ENCODE results near the gene NRM. TPM values are rescaled to one million over a fixed set of nuclear protein-coding genes. Genes with fewer than 3 reads are reported as not detected.
A peak's percentile ranks its signal among the peaks of the same experiment; 100 is the strongest.

The NRM gene
- total RNA-seq, 1 experiment from 2014 or later = 5.3 TPM

DNA sequence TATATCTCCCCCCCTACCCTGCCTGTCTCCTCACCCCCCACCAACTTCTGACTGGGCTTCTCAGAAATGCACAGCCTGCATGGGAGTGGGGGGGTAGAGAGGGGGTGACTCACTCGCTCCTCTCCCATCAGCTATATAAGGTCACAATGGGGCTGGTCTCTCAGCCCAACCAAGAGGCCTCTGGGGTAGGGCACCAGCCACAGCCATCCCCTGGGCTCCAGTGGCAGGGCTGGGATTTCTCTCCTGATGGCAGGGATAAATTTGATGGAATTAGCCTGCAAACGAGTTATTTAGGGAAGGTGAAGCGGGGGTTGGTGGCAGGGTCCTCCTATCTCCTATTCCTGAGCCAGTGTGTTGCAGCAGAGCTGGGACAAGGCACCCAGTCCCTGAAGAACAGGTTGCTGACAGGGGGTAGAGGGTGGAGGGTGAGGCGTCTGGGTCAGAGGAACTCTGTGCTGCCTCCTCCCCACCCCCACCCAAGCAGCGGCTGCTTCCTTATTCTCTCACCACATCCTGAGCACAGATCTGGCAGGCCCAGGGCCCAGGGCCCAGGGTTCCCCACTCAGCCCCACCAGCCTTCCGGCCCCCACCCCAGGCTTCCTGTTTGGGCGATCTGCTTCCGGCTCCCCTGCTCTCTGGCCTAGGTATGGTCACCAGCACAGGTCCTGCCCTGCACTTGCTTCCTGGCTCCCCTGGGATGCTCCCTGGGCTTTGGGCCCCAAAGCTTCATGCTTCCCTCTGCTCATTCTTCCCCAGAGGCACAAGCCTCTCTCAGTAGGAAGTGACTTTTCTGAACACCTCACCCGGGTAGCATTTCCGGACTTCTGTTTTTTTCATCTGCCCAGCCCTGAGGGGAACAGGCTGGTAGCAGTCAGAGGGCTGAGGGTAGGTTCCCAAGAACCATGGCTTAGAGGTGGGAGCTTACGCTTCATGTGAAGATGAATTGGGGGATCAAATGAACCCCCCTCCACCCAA lies 8.4 kb downstream of the NRM start:
- Mint-ChIP-seq H3K4me1 (ENCODE audit: insufficient read depth, unreplicated experiment) (peaks cover 49% of the 10 kb centered on the region), H3K9me3 (ENCODE audit: unreplicated experiment) (no peaks in the 10 kb centered on the region), H3K36me3 (ENCODE audit: insufficient read depth, unreplicated experiment) (peaks cover 65% of the 10 kb centered on the region), H3K4me3 (ENCODE audit: unreplicated experiment) (peak overlapping the region; percentile 94), H3K27ac (ENCODE audit: low read depth, unreplicated experiment) (peak overlapping the region; percentile 80), H3K27me3 (ENCODE audit: insufficient read depth, unreplicated experiment) (no peaks in the 10 kb centered on the region)
- DNase-seq (ENCODE audit: unreplicated experiment) = peak; percentile 68
- POLR2A ChIA-PET = interaction anchor here (0.6 to 6.5 kb wide), 15 partner anchors 9 to 1009 kb away, joined by 3 to 251 read pairs (median 7); partner anchors contain the start of genes DDR1, DHX16, FLOT1 and MDC1
- TF ChIP-seq, protein P1, sequence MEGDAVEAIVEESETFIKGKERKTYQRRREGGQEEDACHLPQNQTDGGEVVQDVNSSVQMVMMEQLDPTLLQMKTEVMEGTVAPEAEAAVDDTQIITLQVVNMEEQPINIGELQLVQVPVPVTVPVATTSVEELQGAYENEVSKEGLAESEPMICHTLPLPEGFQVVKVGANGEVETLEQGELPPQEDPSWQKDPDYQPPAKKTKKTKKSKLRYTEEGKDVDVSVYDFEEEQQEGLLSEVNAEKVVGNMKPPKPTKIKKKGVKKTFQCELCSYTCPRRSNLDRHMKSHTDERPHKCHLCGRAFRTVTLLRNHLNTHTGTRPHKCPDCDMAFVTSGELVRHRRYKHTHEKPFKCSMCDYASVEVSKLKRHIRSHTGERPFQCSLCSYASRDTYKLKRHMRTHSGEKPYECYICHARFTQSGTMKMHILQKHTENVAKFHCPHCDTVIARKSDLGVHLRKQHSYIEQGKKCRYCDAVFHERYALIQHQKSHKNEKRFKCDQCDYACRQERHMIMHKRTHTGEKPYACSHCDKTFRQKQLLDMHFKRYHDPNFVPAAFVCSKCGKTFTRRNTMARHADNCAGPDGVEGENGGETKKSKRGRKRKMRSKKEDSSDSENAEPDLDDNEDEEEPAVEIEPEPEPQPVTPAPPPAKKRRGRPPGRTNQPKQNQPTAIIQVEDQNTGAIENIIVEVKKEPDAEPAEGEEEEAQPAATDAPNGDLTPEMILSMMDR (IDR thresholded peaks at IDR 0.05; ENCODE audit: unreplicated experiment) = no peak
- CTCF ChIA-PET = interaction anchor here (0.6 to 17.5 kb wide), 6 partner anchors 10 to 885 kb away, joined by 3 to 537 read pairs (median 4); partner anchors contain the start of genes DHX16, MDC1 and TUBB
- no TSS peak for BruUV-seq (replicated peaks)
- intact Hi-C loops (cut with micrococcal nuclease) = no loop called here

DNA sequence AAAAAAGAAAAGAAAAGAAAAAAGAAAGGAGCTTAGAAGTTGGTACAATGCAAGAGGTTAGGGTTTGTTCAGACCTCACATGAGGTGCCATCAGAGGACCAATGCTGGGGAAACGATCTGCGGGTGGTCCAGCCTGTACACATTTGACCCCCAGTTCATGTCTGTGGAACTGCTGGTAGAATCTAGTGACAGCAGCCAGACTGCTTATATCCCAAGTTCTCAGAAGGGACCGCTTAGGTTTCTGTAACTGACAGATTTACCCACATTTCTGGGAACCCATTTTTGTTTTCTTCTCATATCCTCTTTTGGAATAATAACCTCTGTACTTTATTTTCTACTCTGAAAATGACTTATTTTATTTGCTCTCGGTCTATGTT lies 9.0 kb downstream of the NRM start:
- TF ChIP-seq, protein P1 (IDR thresholded peaks at IDR 0.05; ENCODE audit: unreplicated experiment) = no peak
- Mint-ChIP-seq H3K4me1 (ENCODE audit: insufficient read depth, unreplicated experiment) (peaks cover 49% of the 10 kb centered on the region), H3K27me3 (ENCODE audit: insufficient read depth, unreplicated experiment) (no peaks in the 10 kb centered on the region), H3K9me3 (ENCODE audit: unreplicated experiment) (no peaks in the 10 kb centered on the region), H3K4me3 (ENCODE audit: unreplicated experiment) (peak overlapping the region; percentile 94), H3K36me3 (ENCODE audit: insufficient read depth, unreplicated experiment) (peaks cover 72% of the 10 kb centered on the region), H3K27ac (ENCODE audit: low read depth, unreplicated experiment) (peak overlapping the region; percentile 80)
- ChIA-PET POLR2A (interaction anchor here (0.6 to 6.5 kb wide), 7 partner anchors 9 to 1009 kb away, joined by 3 to 251 read pairs (median 6); partner anchors contain the start of genes DDR1, DHX16, MDC1 and MRPS18B), CTCF (interaction anchor here (0.6 to 17.5 kb wide), 6 partner anchors 10 to 70 kb away, joined by 4 to 537 read pairs (median 4); partner anchors contain the start of genes DHX16, MDC1 and TUBB)
- intact Hi-C loops (cut with micrococcal nuclease) = no loop called here
- BruUV-seq (replicated peaks) = no TSS peak
- no peak for DNase-seq (ENCODE audit: unreplicated experiment)

DNA sequence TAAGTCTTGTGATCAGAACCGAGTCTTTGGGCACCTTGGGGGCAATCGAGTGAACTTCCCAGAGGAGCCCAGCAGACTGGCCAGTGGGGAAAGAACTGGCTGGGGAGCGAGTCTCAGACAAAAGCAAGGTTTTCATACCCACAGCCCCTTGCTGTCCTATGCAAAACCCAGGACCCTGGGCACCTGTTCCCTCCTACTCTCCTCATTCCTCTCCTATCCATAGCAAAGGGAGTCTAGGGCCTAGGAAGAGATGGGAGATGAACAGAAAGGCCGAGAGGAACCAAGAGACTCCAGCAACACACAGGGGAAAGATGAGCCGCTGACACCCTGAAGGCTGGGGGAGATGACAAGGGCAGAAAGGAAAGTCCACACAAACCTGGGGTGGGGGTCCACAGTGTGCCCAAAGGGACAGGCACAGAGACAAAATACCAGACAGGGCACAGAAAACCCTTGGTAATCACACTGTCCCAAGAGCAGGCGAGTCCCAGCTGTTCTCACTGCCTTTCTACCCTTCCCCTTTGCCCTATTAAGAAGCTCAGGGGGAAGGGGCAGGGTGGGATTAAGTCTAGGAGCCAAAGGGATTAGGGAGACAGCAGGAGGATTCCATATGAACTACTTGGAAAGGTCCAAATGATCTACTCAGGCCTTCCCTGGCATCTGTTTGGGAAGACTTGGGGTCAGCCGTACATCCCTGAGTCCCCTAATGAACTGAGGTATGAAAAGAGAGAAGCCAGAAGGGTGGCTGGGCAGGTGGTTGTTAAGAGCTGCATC lies 10.8 kb downstream of the NRM start:
- no peak for DNase-seq (ENCODE audit: unreplicated experiment)
- CTCF ChIA-PET = interaction anchor here (0.7 to 17.5 kb wide), 7 partner anchors 9 to 407 kb away, joined by 3 to 537 read pairs (median 4); partner anchors contain the start of genes MDC1 and TUBB

More for the DNA sequence above, 10.8 kb downstream of the NRM start:
- Mint-ChIP-seq H3K4me3 (ENCODE audit: unreplicated experiment) (peak overlapping the region; percentile 41), H3K27me3 (ENCODE audit: insufficient read depth, unreplicated experiment) (no peaks in the 10 kb centered on the region), H3K27ac (ENCODE audit: low read depth, unreplicated experiment) (no peak overlapping the region), H3K4me1 (ENCODE audit: insufficient read depth, unreplicated experiment) (peaks cover 34% of the 10 kb centered on the region), H3K9me3 (ENCODE audit: unreplicated experiment) (no peaks in the 10 kb centered on the region), H3K36me3 (ENCODE audit: insufficient read depth, unreplicated experiment) (peaks cover 75% of the 10 kb centered on the region)
- TF ChIP-seq, protein P1 (IDR thresholded peaks at IDR 0.05; ENCODE audit: unreplicated experiment) = no peak
- POLR2A ChIA-PET = interaction anchor here (0.5 to 9.1 kb wide), 8 partner anchors 8 to 204 kb away, joined by 3 to 251 read pairs (median 6); partner anchors contain the start of genes DDR1, MDC1 and TUBB
- intact Hi-C loops (cut with micrococcal nuclease) = loop anchor here (1.0 kb wide), 2 partner anchors 42 to 390 kb away; no protein-coding TSS in a partner anchor
- no TSS peak for BruUV-seq (replicated peaks)

Measured in MCF 10A (cell line).